ENCODE data around the gene ZC3H13. TPM values are rescaled to one million over a fixed set of nuclear protein-coding genes. Genes with fewer than 3 reads are reported as not detected.

The ZC3H13 gene
- total RNA-seq, 1 donor from 2014 or later, result 72.3 TPM

DNA sequence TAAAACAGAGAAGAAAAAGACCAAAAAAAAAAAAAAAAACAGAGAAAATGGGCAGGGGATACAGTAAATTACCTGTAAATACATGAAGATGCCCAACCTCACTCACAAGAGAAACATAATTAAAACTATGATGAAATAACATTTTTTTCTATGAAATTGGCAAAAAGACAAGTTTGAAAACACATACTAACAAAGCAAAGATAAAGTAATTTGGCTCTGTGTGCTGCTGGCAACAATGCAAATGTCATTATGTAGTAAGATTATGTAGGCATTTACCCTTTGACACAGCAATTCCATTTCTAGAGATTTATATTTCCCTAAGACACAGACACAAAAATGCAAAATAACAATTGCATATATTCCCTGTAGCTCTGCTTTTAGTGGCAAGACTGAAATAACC lies 20.2 kb downstream of the ZC3H13 start:
- no peak overlapping the region for H3K4me3 Mint-ChIP-seq (ENCODE audit: unreplicated experiment)
- H3K27me3 Mint-ChIP-seq (ENCODE audit: unreplicated experiment), result no peaks in the 10 kb centered on the region
- no peaks in the 10 kb centered on the region for H3K4me1 Mint-ChIP-seq (ENCODE audit: low read depth, unreplicated experiment)
- DNase-seq, result no peak
- H3K9me3 Mint-ChIP-seq (ENCODE audit: unreplicated experiment), result no peaks in the 10 kb centered on the region
- peaks cover 18% of the 10 kb centered on the region for H3K36me3 Mint-ChIP-seq (ENCODE audit: unreplicated experiment)
- no peak for TF ChIP-seq CTCF (IDR thresholded peaks at IDR 0.05; ENCODE audit: partially characterized antibody, unreplicated experiment)
- H3K27ac Mint-ChIP-seq (ENCODE audit: unreplicated experiment), result no peak overlapping the region

- no peak overlapping the region for H3K4me3 Mint-ChIP-seq (ENCODE audit: unreplicated experiment)
- H3K36me3 Mint-ChIP-seq (ENCODE audit: unreplicated experiment), result peaks cover 18% of the 10 kb centered on the region
- DNase-seq, result no peak
- H3K9me3 Mint-ChIP-seq (ENCODE audit: unreplicated experiment), result no peaks in the 10 kb centered on the region
- TF ChIP-seq CTCF (IDR thresholded peaks at IDR 0.05; ENCODE audit: partially characterized antibody, unreplicated experiment), result no peak
- no peaks in the 10 kb centered on the region for H3K4me1 Mint-ChIP-seq (ENCODE audit: low read depth, unreplicated experiment)
- peaks cover under 1% of the 10 kb centered on the region for H3K27me3 Mint-ChIP-seq (ENCODE audit: unreplicated experiment)
- H3K27ac Mint-ChIP-seq (ENCODE audit: unreplicated experiment), result no peak overlapping the region
Measured at GRCh38 chr13:46031581-46032263, 20.8 kb downstream of the ZC3H13 start.

DNA sequence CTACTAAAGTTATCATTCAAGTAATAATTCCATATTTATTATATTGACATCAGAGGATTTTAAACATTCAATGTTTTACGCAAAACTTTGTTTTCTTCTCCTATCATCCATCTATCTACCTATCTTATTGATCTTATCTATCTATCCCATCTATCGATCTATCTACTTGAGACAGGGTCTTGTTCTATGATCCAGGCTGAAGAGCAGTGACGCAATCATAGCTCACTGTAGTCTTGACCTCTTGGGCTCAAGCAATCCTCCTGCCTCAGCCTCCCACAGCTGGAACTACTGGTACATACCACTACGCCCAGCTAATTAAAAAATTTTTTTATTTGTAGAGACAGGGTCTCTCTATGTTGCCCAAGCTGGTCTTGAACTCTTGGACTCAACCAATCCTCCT lies 27.4 kb downstream of the ZC3H13 start:
- no peak for TF ChIP-seq CTCF (IDR thresholded peaks at IDR 0.05; ENCODE audit: partially characterized antibody, unreplicated experiment)
- Mint-ChIP-seq H3K9me3 (ENCODE audit: unreplicated experiment) (no peaks in the 10 kb centered on the region), H3K4me1 (ENCODE audit: low read depth, unreplicated experiment) (no peaks in the 10 kb centered on the region), H3K36me3 (ENCODE audit: unreplicated experiment) (peaks cover 4% of the 10 kb centered on the region), H3K27ac (ENCODE audit: unreplicated experiment) (no peak overlapping the region), H3K4me3 (ENCODE audit: unreplicated experiment) (no peak overlapping the region), H3K27me3 (ENCODE audit: unreplicated experiment) (peaks cover 2% of the 10 kb centered on the region)
- DNase-seq, result no peak

DNA sequence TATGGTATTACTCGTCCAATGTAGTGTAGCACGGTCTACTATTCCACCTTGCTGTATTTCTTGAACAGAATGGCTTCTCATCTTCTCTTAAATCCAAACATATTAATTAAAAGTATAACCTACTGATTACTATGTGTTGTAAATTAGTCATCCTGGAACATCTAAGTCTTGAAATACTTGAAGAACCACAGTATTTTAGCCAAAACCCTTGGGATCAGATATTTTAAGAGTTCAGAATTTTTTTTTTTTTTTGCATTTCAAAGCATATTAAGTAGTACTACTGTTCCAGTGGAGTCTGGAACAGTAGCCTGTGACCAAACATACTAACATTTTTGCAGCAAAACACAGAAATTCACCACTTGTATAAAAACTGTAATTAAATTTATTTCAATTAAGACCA lies 30.1 kb downstream of the ZC3H13 start:
- no peaks in the 10 kb centered on the region for H3K36me3 Mint-ChIP-seq (ENCODE audit: unreplicated experiment)
- DNase-seq, result no peak
- TF ChIP-seq CTCF (IDR thresholded peaks at IDR 0.05; ENCODE audit: partially characterized antibody, unreplicated experiment), result no peak
- no peaks in the 10 kb centered on the region for H3K4me1 Mint-ChIP-seq (ENCODE audit: low read depth, unreplicated experiment)
- peaks cover 2% of the 10 kb centered on the region for H3K27me3 Mint-ChIP-seq (ENCODE audit: unreplicated experiment)
- H3K9me3 Mint-ChIP-seq (ENCODE audit: unreplicated experiment), result no peaks in the 10 kb centered on the region
- no peak overlapping the region for H3K4me3 Mint-ChIP-seq (ENCODE audit: unreplicated experiment)
- no peak overlapping the region for H3K27ac Mint-ChIP-seq (ENCODE audit: unreplicated experiment)

DNA sequence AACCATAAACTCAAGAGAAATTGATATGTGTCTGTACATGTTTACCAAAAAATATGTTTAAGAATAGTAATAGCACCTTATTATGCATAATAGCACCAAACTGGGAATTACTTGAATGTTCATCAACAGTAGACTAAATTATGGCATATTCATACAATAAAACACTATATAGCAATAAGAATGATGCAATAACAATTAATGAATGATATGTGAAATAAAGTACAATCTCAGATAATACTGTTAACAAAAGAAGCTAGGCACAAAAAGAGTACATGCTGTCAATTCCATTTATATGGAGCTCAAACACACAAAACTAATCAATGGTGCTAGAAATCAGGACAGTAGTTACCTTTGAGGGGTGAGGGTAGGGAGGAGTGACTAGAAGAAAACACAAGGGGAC lies 36.3 kb downstream of the ZC3H13 start:
- H3K4me1 Mint-ChIP-seq (ENCODE audit: low read depth, unreplicated experiment), result no peaks in the 10 kb centered on the region
- H3K36me3 Mint-ChIP-seq (ENCODE audit: unreplicated experiment), result no peaks in the 10 kb centered on the region
- no peak for TF ChIP-seq CTCF (IDR thresholded peaks at IDR 0.05; ENCODE audit: partially characterized antibody, unreplicated experiment)
- no peak overlapping the region for H3K27ac Mint-ChIP-seq (ENCODE audit: unreplicated experiment)
- no peak overlapping the region for H3K4me3 Mint-ChIP-seq (ENCODE audit: unreplicated experiment)
- H3K9me3 Mint-ChIP-seq (ENCODE audit: unreplicated experiment), result no peaks in the 10 kb centered on the region
- DNase-seq, result no peak
- no peaks in the 10 kb centered on the region for H3K27me3 Mint-ChIP-seq (ENCODE audit: unreplicated experiment)

Data from glutamatergic neuron (in vitro differentiated cells).